ENCODE measurements around the gene GID8.

- TF ChIP-seq, protein P1, sequence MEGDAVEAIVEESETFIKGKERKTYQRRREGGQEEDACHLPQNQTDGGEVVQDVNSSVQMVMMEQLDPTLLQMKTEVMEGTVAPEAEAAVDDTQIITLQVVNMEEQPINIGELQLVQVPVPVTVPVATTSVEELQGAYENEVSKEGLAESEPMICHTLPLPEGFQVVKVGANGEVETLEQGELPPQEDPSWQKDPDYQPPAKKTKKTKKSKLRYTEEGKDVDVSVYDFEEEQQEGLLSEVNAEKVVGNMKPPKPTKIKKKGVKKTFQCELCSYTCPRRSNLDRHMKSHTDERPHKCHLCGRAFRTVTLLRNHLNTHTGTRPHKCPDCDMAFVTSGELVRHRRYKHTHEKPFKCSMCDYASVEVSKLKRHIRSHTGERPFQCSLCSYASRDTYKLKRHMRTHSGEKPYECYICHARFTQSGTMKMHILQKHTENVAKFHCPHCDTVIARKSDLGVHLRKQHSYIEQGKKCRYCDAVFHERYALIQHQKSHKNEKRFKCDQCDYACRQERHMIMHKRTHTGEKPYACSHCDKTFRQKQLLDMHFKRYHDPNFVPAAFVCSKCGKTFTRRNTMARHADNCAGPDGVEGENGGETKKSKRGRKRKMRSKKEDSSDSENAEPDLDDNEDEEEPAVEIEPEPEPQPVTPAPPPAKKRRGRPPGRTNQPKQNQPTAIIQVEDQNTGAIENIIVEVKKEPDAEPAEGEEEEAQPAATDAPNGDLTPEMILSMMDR (IDR thresholded peaks at IDR 0.05; ENCODE audit: insufficient read depth, low read length, poor library complexity, severe bottlenecking), result no peak
- TF ChIP-seq EZH2phosphoT487 (conservative IDR thresholded peaks at IDR 0.05; ENCODE audit: low read length), result no peak
Observed at GRCh38 chr20:62958388-62959100, 20.6 kb downstream of the GID8 start.

Data from SU-DHL-6 (cell line).